OCI-LY1 (cell line): ENCODE results near the gene TOR4A.

Experiments used
- H2AFZ ChIP-seq: fragments of 200-600 bp; sonication (generic), shearing (Covaris generic); 2 replicates; pipeline ENCODE4 v1.6.0; 2014; ENCODE audit warnings: antibody characterized with exemption, mild to moderate bottlenecking, low read length
- H3F3A ChIP-seq: fragments of 200-600 bp; sonication (generic), shearing (Covaris generic); 2 replicates; pipeline ENCODE4 v1.6.0; 2014; ENCODE audit warnings: mild to moderate bottlenecking, antibody characterized with exemption, low read length, moderate library complexity; ENCODE audit not compliant: insufficient read depth
- H3K27ac ChIP-seq: fragments of 200-600 bp; sonication (generic); 2 replicates; pipeline ENCODE4 v1.5.1; 2014; ENCODE audit warnings: low read length, mixed run types, mild to moderate bottlenecking, low read depth; ENCODE audit not compliant: poor library complexity, severe bottlenecking
- H3K27me3 ChIP-seq: fragments of 200-600 bp; sonication (generic); 2 replicates; pipeline ENCODE4 v1.6.0; 2014; ENCODE audit warnings: antibody characterized with exemption, mild to moderate bottlenecking, low read length, moderate library complexity; ENCODE audit not compliant: insufficient read depth
- H3K36me3 ChIP-seq: fragments of 200-600 bp; sonication (generic); 2 replicates; pipeline ENCODE4 v1.6.1; 2014; ENCODE audit warnings: mild to moderate bottlenecking, antibody characterized with exemption, low read length, moderate library complexity, mixed read lengths; ENCODE audit not compliant: insufficient read depth
- H3K4me1 ChIP-seq: fragments of 200-600 bp; sonication (generic); 2 replicates; pipeline ENCODE4 v1.5.1; 2014; ENCODE audit warnings: mild to moderate bottlenecking, low read length, moderate library complexity; ENCODE audit not compliant: insufficient read depth, severe bottlenecking
- H3K4me2 ChIP-seq: fragments of 200-600 bp; sonication (generic), shearing (Covaris generic); 2 replicates; pipeline ENCODE4 v1.6.1; 2014; ENCODE audit warnings: low read length
- H3K4me3 ChIP-seq: fragments of 200-600 bp; sonication (generic); 2 replicates; pipeline ENCODE4 v1.5.1; 2014; ENCODE audit warnings: low read length, low read depth, mild to moderate bottlenecking, mixed read lengths; ENCODE audit not compliant: poor library complexity, severe bottlenecking
- H3K79me2 ChIP-seq: fragments of 200-600 bp; shearing (Covaris generic); 2 replicates; pipeline ENCODE4 v1.6.1; 2016; ENCODE audit warnings: mixed run types, low read length, mixed read lengths; ENCODE audit not compliant: insufficient read depth
- H3K9ac ChIP-seq: fragments of 200-600 bp; sonication (generic), shearing (Covaris generic); 2 replicates; pipeline ENCODE4 v1.6.1; 2014; ENCODE audit warnings: mild to moderate bottlenecking, low read length, mixed read lengths
- H3K9me2 ChIP-seq: fragments of 200-600 bp; sonication (generic), shearing (Covaris generic); 2 replicates; pipeline ENCODE4 v1.6.1; 2014; ENCODE audit warnings: low read depth, mild to moderate bottlenecking, low read length, mixed read lengths
- H3K9me3 ChIP-seq: fragments of 200-600 bp; shearing (Covaris generic); 2 replicates; pipeline ENCODE4 v1.6.1; 2014; ENCODE audit warnings: low read length, mixed read lengths
- H4K20me1 ChIP-seq: fragments of 200-600 bp; sonication (generic), shearing (Covaris generic); 2 replicates; pipeline ENCODE4 v1.6.0; 2016; ENCODE audit warnings: mild to moderate bottlenecking, low read length; ENCODE audit not compliant: insufficient read depth
- EZH2 ChIP-seq: fragments of 200-600 bp; sonication (generic), shearing (Covaris generic); IDR thresholded peaks from 2 replicates; pipeline ENCODE4 v1.8.0; 2017; ENCODE audit warnings: borderline replicate concordance, mixed run types, mild to moderate bottlenecking, antibody characterized with exemption, low read length, moderate library complexity, mixed read lengths
- TF ChIP-seq, protein P1 (sequence below): fragments of 200-600 bp; sonication (generic), shearing (Covaris generic); IDR thresholded peaks from 2 replicates; pipeline ENCODE4 v1.5.1; 2017; ENCODE audit warnings: mild to moderate bottlenecking, antibody characterized with exemption, low read length, moderate library complexity, mixed read lengths

Gene TOR4A

GRCh38 chr9:137278721-137279711 is 1.5 kb downstream of the TOR4A start:
- no peaks in the 10 kb centered on the region for H3K27me3 ChIP-seq
- H2AFZ ChIP-seq = no peak overlapping the region
- H3K4me1 ChIP-seq = peaks cover 55% of the 10 kb centered on the region
- no peak overlapping the region; the same call in 1 of the 2 replicates for H3K4me2 ChIP-seq
- H3K9ac ChIP-seq = no peak overlapping the region
- peak overlapping the region; percentile 57 for H3K4me3 ChIP-seq
- no peaks in the 10 kb centered on the region for H3K79me2 ChIP-seq
- H3K27ac ChIP-seq = no peak overlapping the region
- no peaks in the 10 kb centered on the region; the same call in 1 of the 2 replicates for H3K36me3 ChIP-seq
- no peaks in the 10 kb centered on the region for H3K9me3 ChIP-seq
- no peaks in the 10 kb centered on the region for H3K9me2 ChIP-seq
- H3F3A ChIP-seq = 0 out of 2 replicates have a peak, but pooled peaks cover 4% of the 10 kb centered on the region
- TF ChIP-seq EZH2 = no peak
- TF ChIP-seq, protein P1, sequence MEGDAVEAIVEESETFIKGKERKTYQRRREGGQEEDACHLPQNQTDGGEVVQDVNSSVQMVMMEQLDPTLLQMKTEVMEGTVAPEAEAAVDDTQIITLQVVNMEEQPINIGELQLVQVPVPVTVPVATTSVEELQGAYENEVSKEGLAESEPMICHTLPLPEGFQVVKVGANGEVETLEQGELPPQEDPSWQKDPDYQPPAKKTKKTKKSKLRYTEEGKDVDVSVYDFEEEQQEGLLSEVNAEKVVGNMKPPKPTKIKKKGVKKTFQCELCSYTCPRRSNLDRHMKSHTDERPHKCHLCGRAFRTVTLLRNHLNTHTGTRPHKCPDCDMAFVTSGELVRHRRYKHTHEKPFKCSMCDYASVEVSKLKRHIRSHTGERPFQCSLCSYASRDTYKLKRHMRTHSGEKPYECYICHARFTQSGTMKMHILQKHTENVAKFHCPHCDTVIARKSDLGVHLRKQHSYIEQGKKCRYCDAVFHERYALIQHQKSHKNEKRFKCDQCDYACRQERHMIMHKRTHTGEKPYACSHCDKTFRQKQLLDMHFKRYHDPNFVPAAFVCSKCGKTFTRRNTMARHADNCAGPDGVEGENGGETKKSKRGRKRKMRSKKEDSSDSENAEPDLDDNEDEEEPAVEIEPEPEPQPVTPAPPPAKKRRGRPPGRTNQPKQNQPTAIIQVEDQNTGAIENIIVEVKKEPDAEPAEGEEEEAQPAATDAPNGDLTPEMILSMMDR = no peak
- H4K20me1 ChIP-seq = no peaks in the 10 kb centered on the region

DNA sequence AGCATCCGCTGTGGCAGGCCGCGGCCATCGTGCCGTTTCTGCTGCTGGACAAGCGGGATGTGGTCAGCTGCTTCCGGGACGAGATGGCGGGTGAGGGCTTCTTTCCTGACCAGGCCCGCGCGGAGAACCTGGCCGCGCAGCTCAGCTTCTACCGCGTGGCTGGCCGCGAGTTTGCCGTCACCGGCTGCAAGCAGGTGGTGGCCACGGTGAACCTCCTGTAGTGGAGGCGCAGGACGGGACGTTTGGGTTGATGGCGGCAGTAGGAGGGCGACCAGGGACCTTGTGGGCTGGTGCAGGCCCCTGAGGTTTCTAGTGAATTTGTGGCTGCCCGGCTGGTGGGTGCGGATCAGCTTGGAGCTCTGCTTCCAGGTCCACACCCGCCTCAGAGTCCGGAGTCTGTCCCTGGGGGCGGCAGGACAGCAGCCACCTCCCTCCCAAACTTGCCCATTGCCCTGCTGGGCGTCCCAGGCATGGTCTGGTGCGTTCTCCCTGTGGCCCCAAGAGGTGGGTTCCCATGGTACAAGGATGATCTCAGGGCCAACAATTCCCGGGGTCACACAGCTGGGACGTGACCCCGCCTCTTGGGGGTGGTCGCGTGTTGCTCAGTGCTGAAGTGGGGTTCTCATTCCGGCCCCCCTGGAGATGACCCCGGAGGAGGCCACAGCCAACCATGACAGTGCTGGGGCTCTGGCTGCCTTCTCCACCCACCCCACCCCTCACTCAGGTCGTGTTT is 2.4 kb downstream of the TOR4A start:
- H3K27ac ChIP-seq = no peak overlapping the region
- no peaks in the 10 kb centered on the region for H3K9me2 ChIP-seq
- H3K9me3 ChIP-seq = no peaks in the 10 kb centered on the region
- H3K36me3 ChIP-seq = no peaks in the 10 kb centered on the region
- no peaks in the 10 kb centered on the region for H3K27me3 ChIP-seq
- H3K4me2 ChIP-seq = peak overlapping the region; percentile 72
- no peaks in the 10 kb centered on the region for H3K79me2 ChIP-seq
- peaks cover 47% of the 10 kb centered on the region for H3K4me1 ChIP-seq
- peak overlapping the region; percentile 48 for H3K4me3 ChIP-seq
- H3F3A ChIP-seq = 0 out of 2 replicates have a peak, but pooled peaks cover 4% of the 10 kb centered on the region
- no peaks in the 10 kb centered on the region for H4K20me1 ChIP-seq
- TF ChIP-seq, protein P1 = no peak
- no peak for TF ChIP-seq EZH2
- H3K9ac ChIP-seq = no peak overlapping the region; the same call in 1 of the 2 replicates
- H2AFZ ChIP-seq = no peak overlapping the region

DNA sequence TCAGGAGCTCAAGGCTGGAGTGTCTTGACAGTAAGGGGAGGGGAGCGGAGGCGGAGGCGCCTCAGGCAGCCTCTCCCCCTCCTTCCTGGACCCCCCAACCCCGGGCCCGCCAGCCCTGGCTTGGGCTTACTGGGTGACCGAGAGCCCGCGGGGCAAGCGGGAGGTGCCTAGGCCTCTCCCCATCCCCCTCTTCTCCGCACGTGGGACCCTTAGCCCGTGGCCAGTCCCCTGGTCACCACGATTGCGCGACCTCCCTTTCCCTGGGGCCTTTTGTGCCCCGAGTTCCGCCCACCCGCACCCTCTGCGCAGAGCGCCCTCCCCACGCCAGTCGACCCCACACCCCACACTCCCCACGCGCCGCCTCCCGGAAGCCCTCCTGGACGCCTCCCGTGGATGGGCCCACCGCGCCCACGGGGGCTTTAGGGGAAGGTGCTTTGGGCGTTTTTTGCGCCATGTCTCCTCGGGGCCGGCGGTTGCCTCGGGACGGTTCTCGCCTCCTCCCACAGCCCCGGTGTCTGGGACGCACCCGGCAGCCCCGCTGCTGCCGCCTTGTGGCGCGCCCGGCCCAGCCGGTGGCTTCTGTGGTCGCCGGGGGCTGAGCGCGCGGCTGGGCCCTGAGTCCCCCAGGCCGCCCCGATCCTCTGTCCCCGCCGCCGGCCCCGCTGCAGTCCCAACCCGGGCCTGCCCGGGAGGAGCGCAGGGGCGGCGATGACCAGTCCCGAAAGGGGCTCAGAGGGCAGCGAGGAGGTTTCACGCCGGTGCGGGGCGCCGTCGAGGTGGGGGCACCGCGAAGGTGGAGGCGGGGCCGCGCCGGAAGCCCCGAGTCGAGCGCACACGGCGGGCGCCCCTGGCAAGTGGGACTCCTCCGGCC is 3.2 kb downstream of the TOR4A start:
- Histone ChIP-seq H3K4me3 (peak overlapping the region; percentile 48), H3F3A (0 out of 2 replicates have a peak, but pooled peaks cover 4% of the 10 kb centered on the region), H3K4me2 (peak overlapping the region; percentile 72), H3K9me2 (no peaks in the 10 kb centered on the region), H2AFZ (no peak overlapping the region), H3K79me2 (no peaks in the 10 kb centered on the region), H4K20me1 (no peaks in the 10 kb centered on the region), H3K27me3 (no peaks in the 10 kb centered on the region), H3K36me3 (no peaks in the 10 kb centered on the region), H3K9me3 (no peaks in the 10 kb centered on the region), H3K9ac (peak overlapping the region; percentile 43; the same call in 1 of the 2 replicates), H3K4me1 (peaks cover 39% of the 10 kb centered on the region), H3K27ac (no peak overlapping the region)
- TF ChIP-seq, protein P1 = peak; percentile 64
- no peak for TF ChIP-seq EZH2
